ENCODE data around the gene ANKRD33B.
"Not testable (repeated sequence)": the region's sequence is repeated elsewhere in the genome, so short reads cannot be mapped to it uniquely, and the experiment has no call there.

ANKRD33B gene

DNA sequence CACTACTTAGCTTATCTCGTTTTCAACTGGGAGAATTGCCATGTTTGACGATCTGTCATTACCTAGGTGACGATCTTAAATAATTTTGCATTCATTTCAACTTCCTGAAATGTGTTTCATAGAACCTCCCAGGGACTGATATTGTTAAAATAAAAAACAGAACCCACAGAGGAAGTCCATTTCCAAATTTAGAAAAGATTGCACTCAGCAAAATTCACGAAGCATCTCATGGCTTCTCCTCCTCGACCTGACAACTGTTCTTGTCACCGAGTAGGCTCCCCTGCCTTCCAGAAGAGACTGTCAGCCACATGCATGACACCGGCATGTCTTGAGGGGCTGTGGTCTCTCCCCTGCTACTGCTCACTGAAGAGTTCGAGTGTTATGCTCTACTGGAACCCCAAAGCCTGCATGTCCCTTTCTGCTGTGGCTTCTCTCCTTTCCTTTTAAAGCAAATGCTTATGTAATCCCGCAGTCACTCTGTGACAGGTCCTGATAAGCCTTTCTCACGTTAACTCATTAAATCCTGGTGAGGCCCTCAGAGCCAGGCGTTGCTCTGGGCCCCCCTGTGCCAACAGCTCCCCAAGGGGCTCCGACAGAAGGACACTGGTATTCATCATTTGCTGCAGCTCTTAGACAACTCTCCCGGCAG lies 26.8 kb upstream of the ANKRD33B start:
- no peak for DNase-seq

DNA sequence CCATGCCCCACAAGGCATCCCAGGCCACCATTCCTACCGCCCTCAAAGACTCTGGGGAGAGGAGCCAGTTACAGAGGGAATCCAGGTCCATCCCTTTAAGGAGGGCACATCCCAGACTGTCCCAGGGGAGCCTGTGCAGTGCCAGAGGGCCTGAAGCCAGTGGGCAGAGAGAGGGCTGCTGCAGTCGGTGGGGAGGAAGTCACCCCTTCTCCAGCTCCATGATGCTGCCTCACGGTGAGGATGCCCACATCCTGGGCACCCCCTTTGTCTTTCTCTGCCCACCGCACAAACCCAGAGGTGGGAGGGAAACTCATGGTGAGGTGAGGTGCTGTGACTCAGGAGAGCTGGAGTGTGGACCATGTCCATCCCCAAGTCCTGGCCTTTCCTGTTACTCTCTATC lies 26.2 kb upstream of the ANKRD33B start:
- DNase-seq, result no peak

- no peak for DNase-seq
Measured at GRCh38 chr5:10538103-10538788, 25.6 kb upstream of the ANKRD33B start.

DNA sequence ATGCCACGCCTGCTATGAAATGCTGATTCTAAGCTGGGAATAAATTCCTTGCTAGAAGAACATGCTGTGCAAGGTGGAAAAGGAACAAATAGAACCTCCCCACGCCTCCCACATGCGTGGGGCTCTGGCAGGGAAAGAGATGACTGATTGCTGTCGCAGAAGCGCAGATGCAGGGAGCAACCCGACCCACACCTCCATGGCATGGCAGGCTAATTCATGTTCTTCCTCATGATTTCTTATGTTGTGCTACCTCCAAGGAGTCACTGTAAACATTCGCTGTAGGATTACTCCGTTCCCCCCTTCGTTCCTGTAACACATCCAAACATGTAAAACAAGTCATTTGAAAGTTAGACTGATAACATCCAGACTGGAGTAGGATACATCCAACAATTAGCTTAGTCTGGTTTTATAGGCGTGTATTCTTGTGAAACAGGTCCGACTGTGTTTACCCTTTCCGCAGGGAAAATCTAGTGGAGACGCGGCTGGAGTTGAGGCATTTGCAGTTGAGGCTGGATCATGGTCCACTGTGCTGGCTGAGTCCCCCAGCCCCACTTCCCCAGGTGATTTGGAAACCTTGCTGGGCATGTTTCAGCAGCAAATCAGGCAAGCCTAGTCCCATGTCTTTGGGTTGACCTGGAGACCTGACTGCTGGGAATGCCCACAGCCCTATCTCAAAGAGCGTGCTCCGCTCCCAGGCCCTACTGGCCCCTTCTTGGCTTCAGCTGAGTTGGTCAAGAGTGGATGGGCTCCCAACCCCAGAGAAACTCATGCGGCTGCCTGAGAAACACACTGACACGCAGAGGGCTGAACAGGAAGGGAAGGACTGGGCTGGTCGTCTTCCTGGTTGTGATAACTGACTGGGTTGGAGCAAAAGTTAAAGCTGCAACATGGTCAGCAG lies 24.8 kb upstream of the ANKRD33B start:
- no peak for DNase-seq

GRCh38 chr5:10539687-10539998 lies 24.2 kb upstream of the ANKRD33B start:
- DNase-seq, result no peak

DNA sequence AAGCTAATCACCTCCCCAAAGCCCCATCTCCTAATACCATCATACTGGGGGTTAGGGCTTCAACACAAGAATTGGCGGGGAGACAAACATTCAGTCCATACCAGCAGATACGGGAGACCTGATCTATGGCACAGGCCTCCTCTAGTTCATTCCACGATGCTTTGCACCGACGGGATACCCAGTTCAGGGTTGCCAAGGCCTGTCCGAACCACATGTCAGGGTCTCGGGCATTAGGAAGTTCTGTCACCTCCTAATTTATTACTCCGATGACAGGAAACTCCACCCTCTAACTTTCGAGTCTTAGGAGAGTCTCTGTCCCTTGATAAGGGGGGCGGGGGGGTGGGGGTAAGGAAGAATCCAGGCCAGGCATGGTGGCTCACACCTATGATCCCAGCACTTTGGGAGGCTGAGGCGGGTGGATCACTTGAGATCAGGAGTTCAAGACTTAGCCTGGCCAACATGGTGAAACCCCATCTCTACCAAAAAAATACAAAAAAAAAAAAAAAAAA lies 23.8 kb upstream of the ANKRD33B start:
- no peak for DNase-seq

DNA sequence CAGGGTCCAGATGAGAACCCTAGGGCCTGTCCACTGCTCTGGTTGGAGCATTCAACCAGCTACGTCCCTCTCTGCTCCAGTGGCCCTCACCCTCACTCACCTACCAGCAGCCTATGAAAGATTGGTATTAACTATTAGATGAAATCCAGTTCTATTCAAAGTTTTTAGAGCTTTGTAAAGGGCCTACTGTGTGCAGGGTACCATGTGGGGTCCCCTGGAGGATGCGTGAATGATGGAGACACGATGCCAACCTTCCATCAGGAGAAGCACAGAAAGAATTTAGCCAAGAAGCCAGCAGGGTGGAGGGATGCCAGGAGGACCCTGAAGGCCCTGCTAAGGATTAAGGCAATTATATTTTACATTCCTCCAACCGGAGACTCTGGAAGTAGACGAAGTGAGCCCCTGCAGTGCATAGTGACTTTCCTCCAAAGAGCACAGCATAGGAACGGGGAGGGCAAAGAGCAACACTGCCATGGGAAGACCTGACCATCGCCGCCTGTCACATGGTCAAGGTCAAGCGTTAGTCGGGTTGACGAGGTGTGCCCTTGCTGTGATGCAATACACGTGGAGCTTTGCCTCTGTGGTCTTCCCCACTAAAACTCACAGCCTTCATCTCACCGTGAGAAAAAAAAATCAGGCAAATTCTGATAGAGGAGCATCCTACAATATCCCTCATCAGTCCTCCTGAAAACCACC lies 22.8 kb upstream of the ANKRD33B start:
- DNase-seq, result no peak

- no peak for DNase-seq
Measured at GRCh38 chr5:10542055-10542550, 21.8 kb upstream of the ANKRD33B start.

DNA sequence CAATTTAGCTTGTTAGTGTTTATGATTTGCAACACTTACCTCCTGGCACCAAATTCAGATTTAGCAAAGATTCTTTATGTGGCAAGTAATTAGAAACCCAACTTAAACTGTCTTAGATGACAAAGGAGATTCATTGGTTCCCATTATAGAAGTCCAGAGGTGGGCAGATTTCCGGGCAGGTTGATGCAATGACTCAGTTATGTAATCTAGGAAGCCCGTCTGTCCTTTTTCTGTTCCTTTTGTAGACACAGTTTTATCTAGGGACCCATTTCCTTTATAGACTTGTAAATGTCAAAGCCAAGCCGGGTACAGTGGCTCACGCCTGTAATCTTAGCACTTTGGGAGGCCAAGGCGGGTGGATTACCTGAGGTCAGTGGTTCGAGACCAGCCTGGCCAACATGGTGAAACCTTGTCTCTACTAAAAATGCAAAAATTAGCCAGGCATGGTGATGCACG lies 20.3 kb upstream of the ANKRD33B start:
- no peak for DNase-seq

DNA sequence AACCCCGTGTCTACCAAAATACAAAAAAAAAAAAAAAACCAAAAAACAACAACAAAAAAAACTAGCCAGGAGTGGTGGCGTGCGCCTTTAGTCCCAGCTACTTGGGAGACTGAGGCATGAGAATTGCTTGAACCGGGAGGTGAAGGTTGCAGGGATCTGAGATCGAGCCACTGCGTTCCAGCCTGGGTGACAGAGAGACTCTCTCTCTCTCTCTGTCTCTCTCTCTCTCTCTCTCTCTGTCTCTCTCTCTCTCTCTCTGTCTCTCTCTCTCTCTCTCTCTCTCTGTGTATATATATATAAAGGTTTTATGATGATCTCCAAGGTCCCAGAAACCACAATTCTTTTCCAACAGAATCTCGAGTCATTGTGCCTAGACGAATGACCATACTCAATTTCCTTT lies 18.8 kb upstream of the ANKRD33B start:
- no peak for DNase-seq

DNA sequence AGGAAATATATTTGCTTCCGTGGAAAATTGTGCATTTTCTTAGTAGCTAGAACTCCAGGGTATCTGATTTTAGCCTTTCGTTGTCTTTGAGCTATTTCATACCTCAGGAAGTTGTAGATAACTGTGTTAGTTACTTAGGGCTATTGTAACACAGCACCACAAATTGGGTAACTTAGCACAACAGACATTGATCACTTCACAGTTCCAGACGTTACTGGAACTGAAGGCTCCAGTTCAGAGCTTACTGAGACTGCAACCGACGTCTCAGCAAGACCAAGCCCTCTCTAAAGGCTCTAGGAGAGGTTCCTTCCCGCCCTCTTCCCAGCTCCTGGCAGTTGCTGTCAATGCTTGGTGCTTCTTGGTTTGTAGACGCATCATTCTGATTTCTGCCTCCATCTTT lies 17.7 kb upstream of the ANKRD33B start:
- no peak for DNase-seq

DNA sequence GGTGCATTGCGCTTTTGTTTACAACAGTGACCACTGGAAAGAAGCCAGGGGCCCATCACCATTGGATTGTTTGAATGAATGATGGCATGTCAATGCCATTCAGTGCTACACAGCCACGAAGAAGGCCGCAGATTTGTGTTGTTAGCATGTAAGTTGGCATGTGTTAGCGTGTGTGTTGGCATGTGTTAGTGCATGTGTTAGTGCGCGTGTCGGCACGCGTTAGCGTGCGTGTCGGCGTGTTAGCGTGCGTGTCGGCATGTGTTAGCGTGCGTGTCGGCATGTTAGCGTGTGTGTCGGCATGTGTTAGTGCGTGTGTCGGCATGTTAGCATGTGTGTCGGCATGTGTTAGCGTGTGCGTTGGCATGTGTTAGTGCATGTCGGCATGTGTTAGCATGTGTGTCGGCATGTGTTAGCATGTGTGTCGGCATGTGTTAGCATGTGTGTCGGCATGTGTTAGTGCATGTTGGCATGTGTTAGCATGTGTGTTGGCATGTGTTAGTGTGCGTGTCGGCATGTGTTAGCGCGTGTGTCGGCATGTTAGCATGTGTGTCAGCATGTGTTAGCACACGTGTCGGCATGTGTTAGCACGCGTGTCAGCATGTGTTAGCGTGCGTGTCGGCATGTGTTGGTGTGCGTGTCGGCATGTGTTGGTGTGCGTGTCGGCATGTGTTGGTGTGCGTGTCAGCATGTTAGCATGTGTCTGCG lies 15.3 kb upstream of the ANKRD33B start:
- DNase-seq, result no peak

- not testable (repeated sequence) for DNase-seq
Measured at GRCh38 chr5:10549123-10549514, 14.8 kb upstream of the ANKRD33B start.

DNA sequence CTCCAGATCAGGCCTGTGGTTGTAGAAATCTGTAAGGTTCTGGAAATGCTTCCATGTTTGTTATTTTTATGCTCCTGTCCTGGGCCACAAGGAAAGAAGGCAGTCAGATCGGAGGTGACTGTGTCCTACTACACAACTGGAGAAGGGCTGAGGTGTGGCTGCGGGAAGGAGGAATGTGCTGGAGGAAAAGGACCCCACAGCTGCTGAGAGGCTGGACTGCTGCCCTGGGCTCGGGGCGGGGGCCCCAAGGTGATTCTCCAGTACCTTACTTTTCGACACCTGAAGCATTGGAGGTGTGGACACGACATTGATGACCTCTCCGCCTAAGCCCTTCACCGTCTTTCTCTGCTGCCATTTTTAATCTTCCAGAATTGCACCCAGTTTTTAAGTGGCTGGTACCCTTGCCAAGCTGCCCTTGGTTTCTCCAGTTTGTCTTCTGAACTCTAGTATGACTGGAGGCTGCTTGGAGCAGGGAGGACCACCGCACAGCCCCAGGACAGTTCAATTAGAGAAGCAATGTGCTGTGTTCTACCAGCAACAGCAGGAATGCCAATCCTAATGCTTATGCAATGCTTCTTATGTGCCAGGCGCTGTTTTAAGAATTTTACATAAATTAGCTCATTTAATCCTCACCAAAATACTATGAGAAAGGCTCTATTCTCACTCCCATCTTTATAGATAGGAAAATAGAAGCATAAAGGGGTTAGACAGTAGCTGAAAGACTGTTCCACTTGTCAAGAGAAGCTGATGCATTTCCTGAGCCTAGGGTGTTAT lies 13.5 kb upstream of the ANKRD33B start:
- DNase-seq, result no peak

- no peak for DNase-seq
Measured at GRCh38 chr5:10551782-10552138, 12.1 kb upstream of the ANKRD33B start.

- no peak for DNase-seq
Measured at GRCh38 chr5:10552183-10553143, 11.4 kb upstream of the ANKRD33B start.

- DNase-seq, result no peak
Measured at GRCh38 chr5:10553476-10553875, 10.4 kb upstream of the ANKRD33B start.

DNA sequence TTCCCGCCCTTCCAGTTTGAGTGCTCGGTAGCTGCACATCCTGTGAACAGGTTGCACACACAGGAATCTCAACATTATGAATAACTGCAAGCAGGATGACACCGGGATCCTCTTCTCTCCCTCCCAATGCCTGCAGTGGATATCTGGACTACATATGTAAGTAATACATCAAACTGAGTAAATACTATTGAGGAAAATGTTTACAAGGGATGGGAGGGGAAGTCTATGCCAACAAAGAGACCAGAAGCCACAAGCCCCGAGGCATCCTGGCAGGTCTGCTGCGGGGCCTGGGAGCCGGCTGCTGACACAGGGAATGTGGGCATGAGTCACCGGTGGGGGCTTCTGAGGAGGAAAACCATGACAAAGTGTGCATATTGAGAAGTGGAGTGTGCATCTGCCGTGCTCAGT lies 8.6 kb upstream of the ANKRD33B start:
- DNase-seq, result no peak

- no peak for DNase-seq
Measured at GRCh38 chr5:10556289-10556807, 7.5 kb upstream of the ANKRD33B start.
